ENCODE data around the gene ZNF839. TPM values are rescaled to one million over a fixed set of nuclear protein-coding genes. Genes with fewer than 3 reads are reported as not detected.
"Not testable (repeated sequence)": the region's sequence is repeated elsewhere in the genome, so short reads cannot be mapped to it uniquely, and the experiment has no call there.

The ZNF839 gene
- polyA plus RNA-seq, 3 donors: 11.6 to 13.4 (median 12.6) TPM

DNA sequence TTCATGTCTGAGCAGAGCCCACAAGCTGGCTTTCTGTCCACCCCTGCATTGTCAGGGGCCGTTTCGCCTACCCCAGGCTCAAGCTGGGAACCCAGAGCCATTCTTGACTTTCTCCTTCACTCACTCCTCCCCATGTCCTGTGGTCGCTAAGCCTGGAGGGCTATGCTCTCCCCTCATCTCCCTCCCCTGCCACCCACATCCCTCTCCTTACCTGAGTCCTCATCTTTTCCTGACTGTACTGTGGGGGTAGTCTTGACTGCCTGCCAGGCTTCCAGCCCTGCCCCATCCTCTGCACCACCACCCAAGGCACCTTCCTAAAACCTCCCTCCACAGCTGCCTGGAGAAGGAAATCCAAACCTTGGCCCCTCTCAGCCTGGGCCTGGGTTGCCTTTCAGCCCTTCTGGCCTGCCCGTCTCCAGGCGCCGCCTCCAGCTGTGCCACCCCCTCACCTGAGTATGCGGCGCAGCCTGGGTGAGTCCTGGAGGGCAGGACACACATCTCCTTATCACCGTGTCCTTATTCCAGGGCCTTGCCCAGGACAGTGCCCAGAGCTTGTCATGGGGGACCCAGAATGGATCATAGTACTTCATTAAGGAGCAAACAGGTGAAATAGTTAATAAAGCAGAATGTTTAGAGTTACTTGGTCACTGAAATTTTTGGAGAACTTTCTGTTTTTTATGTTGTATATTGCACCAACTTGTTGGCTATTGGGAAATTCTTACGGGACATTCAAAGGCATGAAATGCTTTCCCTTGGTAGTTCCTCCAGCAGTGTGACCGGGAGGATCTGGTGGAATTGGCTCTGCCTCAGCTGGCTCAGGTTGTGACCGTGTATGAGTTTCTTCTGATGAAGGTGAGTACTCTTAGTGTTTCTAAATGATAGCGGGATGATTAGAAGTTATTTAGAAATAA is 14.5 kb downstream of the ZNF839 start:
- DNase-seq (ENCODE audit: low read depth in 3 of 3, low spot score in 2 of 3): no peak

DNA sequence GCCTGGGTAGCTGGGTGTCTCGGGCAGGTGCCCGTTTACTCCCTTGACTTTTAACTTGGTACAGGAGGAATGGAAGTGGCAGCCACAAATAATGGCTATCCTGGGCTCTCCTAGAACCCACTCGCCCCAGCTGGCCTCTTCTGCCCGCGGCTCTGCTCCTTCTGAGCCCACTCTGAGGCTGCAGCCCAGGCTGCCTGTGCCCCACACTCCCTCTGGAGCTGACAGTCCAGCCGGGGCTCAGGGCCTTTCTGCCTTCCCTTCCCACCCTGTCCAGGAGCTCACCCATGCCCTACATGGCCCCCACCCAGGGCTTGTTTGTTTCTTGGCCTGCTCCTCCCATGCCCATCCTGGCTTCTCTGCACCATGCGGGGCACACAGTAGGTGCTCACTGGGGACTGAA is 15.6 kb downstream of the ZNF839 start:
- no peak for DNase-seq (ENCODE audit: low read depth in 3 of 3, low spot score in 2 of 3)

GRCh38 chr14:102338724-102339123 is 19.2 kb downstream of the ZNF839 start:
- DNase-seq (ENCODE audit: low read depth in 3 of 3, low spot score in 2 of 3): no peak

- DNase-seq (ENCODE audit: low read depth in 3 of 3, low spot score in 2 of 3): no peak
These were observed 22.0 kb downstream of the ZNF839 start for GRCh38 chr14:102341566-102341965.

DNA sequence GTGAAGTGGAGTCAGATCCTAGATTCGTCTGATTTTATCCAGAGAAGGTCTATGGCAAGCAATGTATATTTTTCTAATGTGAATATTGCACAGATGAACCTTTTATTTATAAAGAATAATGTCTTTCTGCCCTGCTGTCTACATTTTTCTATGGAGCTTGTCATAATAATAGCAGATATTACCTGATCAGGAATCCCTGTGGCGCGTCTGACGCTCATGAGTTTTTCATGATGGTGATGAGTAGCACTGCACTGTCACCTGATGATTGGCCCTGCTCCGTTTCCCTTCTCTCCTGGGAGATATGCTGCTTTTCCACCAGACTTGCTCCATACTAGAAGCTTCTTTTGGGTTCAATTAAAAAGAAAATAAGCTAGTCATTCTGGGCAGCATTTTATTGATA is 22.7 kb downstream of the ZNF839 start:
- no peak for DNase-seq (ENCODE audit: low read depth in 3 of 3, low spot score in 2 of 3)

DNA sequence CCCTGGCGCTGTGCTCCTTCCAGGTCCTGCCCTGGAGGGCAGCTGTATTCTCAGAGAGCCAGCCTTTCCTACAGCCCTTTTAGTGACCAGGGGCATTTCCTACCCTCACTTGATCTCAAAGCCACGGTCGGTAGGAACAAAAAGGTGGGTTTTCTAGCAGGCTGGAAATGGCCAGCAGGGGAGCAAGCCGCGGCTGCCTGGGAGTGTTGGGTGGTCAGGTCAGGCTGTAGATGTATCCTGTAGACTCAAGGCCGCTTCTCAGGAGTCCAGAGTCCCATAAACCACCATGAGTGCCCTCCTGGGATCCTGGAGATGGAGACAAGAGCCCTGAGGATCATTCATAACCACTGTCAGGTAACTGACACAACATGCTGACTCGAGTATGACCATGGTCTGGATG is 24.5 kb downstream of the ZNF839 start:
- no peak for DNase-seq (ENCODE audit: low read depth in 3 of 3, low spot score in 2 of 3)

- DNase-seq (ENCODE audit: low read depth in 3 of 3, low spot score in 2 of 3): no peak
These were observed 24.9 kb downstream of the ZNF839 start for GRCh38 chr14:102344485-102344884.

GRCh38 chr14:102345232-102345631 is 25.7 kb downstream of the ZNF839 start:
- no peak for DNase-seq (ENCODE audit: low read depth in 3 of 3, low spot score in 2 of 3)

GRCh38 chr14:102346645-102347044 is 27.1 kb downstream of the ZNF839 start:
- DNase-seq (ENCODE audit: low read depth in 3 of 3, low spot score in 2 of 3): no peak

- DNase-seq (ENCODE audit: low read depth in 3 of 3, low spot score in 2 of 3): no peak
These were observed 28.8 kb downstream of the ZNF839 start for GRCh38 chr14:102348376-102348775.

GRCh38 chr14:102351023-102351422 is 31.5 kb downstream of the ZNF839 start:
- DNase-seq (ENCODE audit: low read depth in 3 of 3, low spot score in 2 of 3): no peak

GRCh38 chr14:102351593-102351992 is 32.0 kb downstream of the ZNF839 start:
- DNase-seq (ENCODE audit: low read depth in 3 of 3, low spot score in 2 of 3): not testable (repeated sequence)

DNA sequence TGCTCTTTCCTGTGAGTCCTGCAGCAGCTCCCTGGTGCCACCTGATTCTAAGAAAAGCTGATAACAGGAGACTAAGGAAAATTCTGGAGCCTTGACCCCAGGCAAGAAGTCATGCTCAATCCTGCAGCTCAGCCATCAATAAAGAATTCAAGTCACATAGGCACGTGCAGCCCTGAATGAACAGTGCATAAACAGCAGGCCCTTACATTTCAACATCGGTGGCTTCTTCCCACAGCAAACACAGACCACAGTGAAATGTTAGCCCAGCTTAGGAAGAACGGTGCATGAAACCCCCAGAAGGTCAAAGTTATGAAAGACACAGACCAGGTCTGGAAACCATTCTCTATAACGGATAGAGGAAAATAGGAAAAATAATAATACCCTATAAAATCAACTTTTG is 32.7 kb downstream of the ZNF839 start:
- DNase-seq (ENCODE audit: low read depth in 3 of 3, low spot score in 2 of 3): no peak

GRCh38 chr14:102353126-102353619 is 33.6 kb downstream of the ZNF839 start:
- DNase-seq (ENCODE audit: low read depth in 3 of 3, low spot score in 2 of 3): no peak

- DNase-seq (ENCODE audit: low read depth in 3 of 3, low spot score in 2 of 3): no peak
These were observed 36.7 kb downstream of the ZNF839 start for GRCh38 chr14:102356280-102356679.

DNA sequence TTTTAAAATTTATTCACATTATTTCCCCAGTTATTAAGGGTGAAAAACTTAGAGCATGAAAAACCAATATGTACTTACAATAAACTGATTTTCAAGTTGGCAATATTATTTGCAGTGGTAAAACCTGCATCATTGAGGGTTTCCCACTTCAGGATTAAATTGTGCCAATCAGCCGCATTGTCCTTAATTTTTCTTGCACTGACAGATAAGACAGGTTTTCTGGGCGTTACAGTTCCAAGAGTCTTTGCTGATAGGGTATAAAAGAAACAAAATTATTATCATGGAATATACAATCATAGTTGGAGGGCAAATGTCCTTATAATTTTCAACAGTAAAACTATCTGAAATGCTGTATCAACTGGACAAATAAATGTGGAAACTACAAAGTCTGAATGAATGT is 39.8 kb downstream of the ZNF839 start:
- DNase-seq (ENCODE audit: low read depth in 3 of 3, low spot score in 2 of 3): no peak

DNA sequence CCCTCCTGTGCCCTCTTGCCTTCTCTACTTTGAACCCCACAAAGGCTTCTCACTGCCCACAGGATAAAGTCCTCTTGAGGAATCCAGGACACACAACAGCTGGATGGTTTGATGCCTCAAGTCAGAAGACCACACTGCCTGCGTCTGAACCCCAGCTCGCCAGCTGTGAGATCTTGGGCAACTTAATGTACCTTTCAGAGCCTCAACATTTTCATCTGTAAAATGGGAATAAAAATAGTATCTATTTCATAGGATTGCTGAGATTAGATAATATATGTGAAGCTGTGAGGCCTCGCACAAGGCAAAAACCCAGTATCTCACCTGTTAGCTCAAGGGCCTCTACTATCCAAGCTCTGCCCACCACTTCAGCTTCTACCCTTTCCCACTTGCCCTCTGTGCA is 40.8 kb downstream of the ZNF839 start:
- no peak for DNase-seq (ENCODE audit: low read depth in 3 of 3, low spot score in 2 of 3)

- no peak for DNase-seq (ENCODE audit: low read depth in 3 of 3, low spot score in 2 of 3)
These were observed 42.5 kb downstream of the ZNF839 start for GRCh38 chr14:102362084-102362483.

GRCh38 chr14:102362545-102363181 is 43.1 kb downstream of the ZNF839 start, which contains the start of the genes CINP and TECPR2:
TSS of gene CINP (minus strand) at chr14:102362890. CDS start at chr14:102362851, 39 bp downstream.
TSS of gene TECPR2 (plus strand) at chr14:102362941. CDS start at chr14:102376722, 13,781 bp downstream.
- DNase-seq (ENCODE audit: low read depth in 3 of 3, low spot score in 2 of 3): peak; percentile 78 to 91 (median 86)

- peak in 1 of 3 donors; percentile 10 for DNase-seq (ENCODE audit: low read depth in 3 of 3, low spot score in 2 of 3)
These were observed 43.8 kb downstream of the ZNF839 start for GRCh38 chr14:102363182-102363943.

DNA sequence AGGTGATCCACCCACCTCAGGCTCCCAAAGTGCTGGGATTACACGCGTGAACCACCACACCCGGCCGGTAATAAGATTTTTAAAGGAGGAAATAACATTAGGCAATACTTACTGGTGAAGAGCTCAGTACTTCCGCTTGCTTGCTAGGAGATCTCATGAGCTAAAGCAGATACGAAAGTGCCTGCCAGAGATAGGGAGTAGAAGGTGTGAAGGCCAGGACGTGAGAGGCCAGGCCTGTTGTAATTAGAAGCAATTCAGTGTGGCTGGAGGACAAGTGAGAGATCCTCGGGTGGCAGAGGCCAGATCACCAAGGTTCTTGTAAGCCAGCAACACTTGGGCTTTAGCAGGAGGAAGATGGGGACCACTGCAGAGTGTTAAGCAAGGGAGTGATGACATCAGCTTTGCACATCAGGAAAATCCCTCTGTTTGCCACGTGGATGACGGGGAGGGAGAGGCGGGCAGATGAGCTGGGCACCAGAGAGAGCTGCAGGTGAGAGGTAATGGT is 50.8 kb downstream of the ZNF839 start:
- no peak for DNase-seq (ENCODE audit: low read depth in 3 of 3, low spot score in 2 of 3)

All from right renal cortex interstitium (tissue), 3 donors.